Stimulated activated CD4-positive, alpha-beta T cell treated with anti-CD3 and anti-CD28 coated beads, Interleukin-12 subunit alpha, Interleukin-12 subunit beta, amount 100 ng/mL, for 24 hours (primary cell): ENCODE results near the gene ITGAL.
"Not testable (repeated sequence)": the region's sequence is repeated elsewhere in the genome, so short reads cannot be mapped to it uniquely, and the experiment has no call there.

ENCODE experiments used
- DNase-seq, 2 experiments: peaks; one replicate each; pipeline ENCODE4 v3.0.0-alpha.2; 2020; ENCODE audit warnings: low read depth in 2 of 2

ITGAL gene

GRCh38 chr16:30491744-30492308 is 19.3 kb downstream of the ITGAL start:
- no peak for DNase-seq

GRCh38 chr16:30493941-30494488 is 21.5 kb downstream of the ITGAL start:
- DNase-seq = no peak

GRCh38 chr16:30494709-30495108 is 22.2 kb downstream of the ITGAL start:
- no peak for DNase-seq

GRCh38 chr16:30499284-30499683 is 26.7 kb downstream of the ITGAL start:
- no peak for DNase-seq

GRCh38 chr16:30503403-30504296 is 31.1 kb downstream of the ITGAL start:
- no peak for DNase-seq

GRCh38 chr16:30509081-30509765 is 36.7 kb downstream of the ITGAL start:
- DNase-seq = no peak

GRCh38 chr16:30510376-30510938 is 37.9 kb downstream of the ITGAL start:
- no peak for DNase-seq

GRCh38 chr16:30511509-30511908 is 39.0 kb downstream of the ITGAL start:
- no peak for DNase-seq

- DNase-seq = no peak
Measured at GRCh38 chr16:30515275-30515674, 42.7 kb downstream of the ITGAL start.

- DNase-seq = no peak
Measured at GRCh38 chr16:30518552-30518951, 46.0 kb downstream of the ITGAL start.

- DNase-seq = no peak
Measured at GRCh38 chr16:30519120-30520049, 46.8 kb downstream of the ITGAL start.

GRCh38 chr16:30521476-30521872 is 48.9 kb downstream of the ITGAL start:
- no peak for DNase-seq

GRCh38 chr16:30521873-30522641 is 49.5 kb downstream of the ITGAL start:
- DNase-seq = no peak

- not testable (repeated sequence) for DNase-seq
Measured at GRCh38 chr16:30522702-30523463, 50.3 kb downstream of the ITGAL start.

GRCh38 chr16:30523768-30524574 is 51.4 kb downstream of the ITGAL start:
- DNase-seq = no peak

GRCh38 chr16:30524575-30525568 is 52.3 kb downstream of the ITGAL start:
- no peak for DNase-seq

GRCh38 chr16:30525844-30526136 is 53.2 kb downstream of the ITGAL start:
- no peak for DNase-seq
